ENCODE measurements around the gene IGFL2. TPM values are rescaled to one million over a fixed set of nuclear protein-coding genes. Genes with fewer than 3 reads are reported as not detected.

IGFL2 gene
- total and polyA plus RNA-seq, 10 of the 15 experiments (the other 5 are each of a cell fraction or from before 2014, with no cell fraction given): 0.19 TPM; not detected in 9

DNA sequence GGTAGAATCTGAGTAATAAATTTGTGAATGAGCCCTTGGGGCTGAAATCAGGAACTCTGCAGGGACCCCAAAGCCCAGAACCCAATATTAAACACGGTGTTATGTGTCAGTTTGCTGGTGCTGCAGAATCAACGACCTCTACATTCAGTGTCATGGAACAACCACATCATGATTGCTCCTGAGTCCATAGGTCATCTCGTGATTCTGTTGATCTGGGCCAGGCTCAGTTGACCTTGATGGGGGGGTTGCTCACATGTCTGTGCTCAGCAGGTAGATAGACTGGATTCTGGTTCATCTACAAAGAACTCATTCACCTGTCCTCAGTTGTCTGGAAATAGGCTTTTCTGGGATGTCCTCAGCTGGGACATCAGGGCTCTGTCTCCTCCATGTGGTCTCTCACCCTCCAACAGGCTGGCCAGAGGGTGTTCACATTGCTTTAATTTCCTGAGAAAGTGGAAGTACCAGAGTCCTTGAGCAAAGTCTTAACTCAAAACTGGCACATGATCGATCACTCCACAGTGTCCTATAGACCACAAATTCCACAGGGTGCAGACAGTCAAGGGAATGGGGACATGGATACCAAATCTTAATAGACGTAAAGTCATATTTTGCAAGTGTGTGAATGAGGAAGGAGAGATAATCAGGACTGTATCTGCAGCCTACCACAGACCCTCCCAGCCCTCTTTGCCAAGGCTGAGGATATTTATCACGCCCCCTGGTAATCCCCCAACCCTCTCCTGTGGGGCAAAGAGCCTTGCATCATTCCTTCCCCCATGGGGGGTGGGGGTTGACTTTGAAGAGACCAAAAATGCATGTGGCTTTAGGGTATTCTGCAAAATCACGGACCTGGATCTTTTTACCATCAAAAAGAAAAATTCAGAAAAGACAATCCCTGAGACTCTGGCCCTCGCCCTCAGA lies 42.2 kb downstream of the IGFL2 start:
- Histone ChIP-seq H3K9me3 (replicated peaks; ENCODE audit: control insufficient read depth, insufficient read depth, low read length) (no peaks in the 10 kb centered on the region), H4K20me1 (ENCODE audit: control insufficient read depth, insufficient read depth) (no peaks in the 10 kb centered on the region), H3K79me2 (ENCODE audit: control insufficient read depth, insufficient read depth, low read length) (no peaks in the 10 kb centered on the region), H2AFZ (ENCODE audit: control insufficient read depth, low read depth, low read length) (no peak overlapping the region), H3K4me2 (ENCODE audit: control insufficient read depth, insufficient read depth) (no peak overlapping the region), H3K4me3 (no peak overlapping the region), H3K9ac (ENCODE audit: control insufficient read depth, insufficient read depth, low read length) (no peak overlapping the region), H3K36me3 (ENCODE audit: control insufficient read depth in 2 of 2, insufficient read depth in 2 of 2, low read length in 1 of 2) (no peaks in the 10 kb centered on the region), H3K27ac (ENCODE audit: control insufficient read depth, insufficient read depth) (no peak overlapping the region), H3K27me3 (replicated peaks in 1 of 2; ENCODE audit: control insufficient read depth in 2 of 2, insufficient read depth in 2 of 2, low read length in 1 of 2) (peaks cover 2 to 4% of the 10 kb centered on the region in 2 experiments; a peak in 2 of 4 replicates), H3K4me1 (ENCODE audit: control insufficient read depth, insufficient read depth, low read length) (peaks cover 1% of the 10 kb centered on the region; the same call in 1 of the 2 replicates)
- FAIRE-seq (no peak), DNase-seq (ENCODE audit: low read depth, low spot score) (no peak), ATAC-seq (no peak)
- TF ChIP-seq POU2F2 (IDR thresholded peaks at IDR 0.05; ENCODE audit: borderline replicate concordance, low read depth, low read length) (no peak), IRF4 (IDR thresholded peaks at IDR 0.05; ENCODE audit: low read depth, low read length) (no peak), HDGF (IDR thresholded peaks at IDR 0.05) (no peak), MEF2B (IDR thresholded peaks at IDR 0.05; ENCODE audit: partially characterized antibody, poor library complexity, severe bottlenecking) (no peak), CHD2 (IDR thresholded peaks at IDR 0.05; ENCODE audit: borderline replicate concordance, low read depth, low read length) (no peak), CHD4 (IDR thresholded peaks at IDR 0.05) (no peak), FOXK2 (IDR thresholded peaks at IDR 0.05) (no peak), ATF7 (IDR thresholded peaks at IDR 0.05; ENCODE audit: low read depth) (no peak), TCF3 (IDR thresholded peaks at IDR 0.05; ENCODE audit: borderline replicate concordance, insufficient read depth, low read depth, low read length) (no peak)
- TF ChIP-seq, protein P1, sequence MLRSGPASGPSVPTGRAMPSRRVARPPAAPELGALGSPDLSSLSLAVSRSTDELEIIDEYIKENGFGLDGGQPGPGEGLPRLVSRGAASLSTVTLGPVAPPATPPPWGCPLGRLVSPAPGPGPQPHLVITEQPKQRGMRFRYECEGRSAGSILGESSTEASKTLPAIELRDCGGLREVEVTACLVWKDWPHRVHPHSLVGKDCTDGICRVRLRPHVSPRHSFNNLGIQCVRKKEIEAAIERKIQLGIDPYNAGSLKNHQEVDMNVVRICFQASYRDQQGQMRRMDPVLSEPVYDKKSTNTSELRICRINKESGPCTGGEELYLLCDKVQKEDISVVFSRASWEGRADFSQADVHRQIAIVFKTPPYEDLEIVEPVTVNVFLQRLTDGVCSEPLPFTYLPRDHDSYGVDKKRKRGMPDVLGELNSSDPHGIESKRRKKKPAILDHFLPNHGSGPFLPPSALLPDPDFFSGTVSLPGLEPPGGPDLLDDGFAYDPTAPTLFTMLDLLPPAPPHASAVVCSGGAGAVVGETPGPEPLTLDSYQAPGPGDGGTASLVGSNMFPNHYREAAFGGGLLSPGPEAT (IDR thresholded peaks at IDR 0.05; ENCODE audit: low read depth): no peak
- TF ChIP-seq, protein P2, sequence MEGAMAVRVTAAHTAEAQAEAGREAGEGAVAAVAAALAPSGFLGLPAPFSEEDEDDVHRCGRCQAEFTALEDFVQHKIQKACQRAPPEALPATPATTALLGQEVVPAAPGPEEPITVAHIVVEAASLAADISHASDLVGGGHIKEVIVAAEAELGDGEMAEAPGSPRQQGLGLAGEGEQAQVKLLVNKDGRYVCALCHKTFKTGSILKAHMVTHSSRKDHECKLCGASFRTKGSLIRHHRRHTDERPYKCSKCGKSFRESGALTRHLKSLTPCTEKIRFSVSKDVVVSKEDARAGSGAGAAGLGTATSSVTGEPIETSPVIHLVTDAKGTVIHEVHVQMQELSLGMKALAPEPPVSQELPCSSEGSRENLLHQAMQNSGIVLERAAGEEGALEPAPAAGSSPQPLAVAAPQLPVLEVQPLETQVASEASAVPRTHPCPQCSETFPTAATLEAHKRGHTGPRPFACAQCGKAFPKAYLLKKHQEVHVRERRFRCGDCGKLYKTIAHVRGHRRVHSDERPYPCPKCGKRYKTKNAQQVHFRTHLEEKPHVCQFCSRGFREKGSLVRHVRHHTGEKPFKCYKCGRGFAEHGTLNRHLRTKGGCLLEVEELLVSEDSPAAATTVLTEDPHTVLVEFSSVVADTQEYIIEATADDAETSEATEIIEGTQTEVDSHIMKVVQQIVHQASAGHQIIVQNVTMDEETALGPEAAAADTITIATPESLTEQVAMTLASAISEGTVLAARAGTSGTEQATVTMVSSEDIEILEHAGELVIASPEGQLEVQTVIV (IDR thresholded peaks at IDR 0.05; ENCODE audit: borderline replicate concordance, partially characterized antibody): no peak
- no TSS peak for BruUV-seq (replicated peaks)
- ChIA-PET SMC1A (ENCODE audit: uncharacterized antibody, unreplicated experiment) (interaction anchor here (0.6 to 2.1 kb wide), 5 partner anchors 84 to 162 kb away, joined by 3 to 15 read pairs (median 3); no protein-coding TSS in a partner anchor), POLR2A (interaction anchor here (0.9 kb wide), 1 partner anchor 107 kb away, joined by 3 read pairs; no protein-coding TSS in a partner anchor), RAD21 (ENCODE audit: unreplicated experiment) (interaction anchor here (1.2 to 2.3 kb wide), 6 partner anchors 74 to 162 kb away, joined by 3 to 18 read pairs (median 8); no protein-coding TSS in a partner anchor), CTCF (interaction anchor here (1.0 to 2.5 kb wide), 8 partner anchors 65 to 162 kb away, joined by 3 to 25 read pairs (median 6); partner anchors contain the start of gene IGFL3)
- in situ Hi-C loops (cut with MboI): loop anchor here (5.0 kb wide), 1 partner anchor 108 kb away; no protein-coding TSS in a partner anchor
- intact Hi-C loops (cut with micrococcal nuclease; ENCODE audit: unreplicated experiment): loop anchor here (1.0 to 5.0 kb wide), 2 partner anchors 108 to 163 kb away; no protein-coding TSS in a partner anchor
- WGBS (ENCODE audit: insufficient coverage, insufficient replicate concordance, low lambda C conversion rate, missing lambda C conversion rate): under 1% methylated on average over 8 of the region's 8 CpGs
